Measurements from ENCODE around the gene GPALPP1. TPM values are rescaled to one million over a fixed set of nuclear protein-coding genes. Genes with fewer than 3 reads are reported as not detected.

The GPALPP1 gene
- total and polyA plus RNA-seq, 8 donors = 8.1 to 42.6 (median 20.3) TPM

GRCh38 chr13:44978328-44978727 is 11.0 kb upstream of the GPALPP1 start:
- intact Hi-C loops (cut with DNase I; ENCODE audit: low total_unique reads) = no loop called here
- no peak overlapping the region for H3K4me3 ChIP-seq
- DNase-seq = no peak
- peaks cover 18 to 69% (median 48%) of the 10 kb centered on the region in 4 donors for H3K36me3 ChIP-seq
- peaks cover 0 to 25% (median 8%) of the 10 kb centered on the region in 4 donors for H3K4me1 ChIP-seq
- 95 to 100% (median 97%) methylated on average over 1 of the region's 1 CpG for WGBS, 5 donors
- TF ChIP-seq EP300 (IDR thresholded peaks at IDR 0.05) = no peak
- no peak for TF ChIP-seq CTCF (IDR thresholded peaks at IDR 0.05)
- no peak for TF ChIP-seq POLR2A (IDR thresholded peaks at IDR 0.05)
- TF ChIP-seq POLR2AphosphoS5 (IDR thresholded peaks at IDR 0.05) = no peak
- peak overlapping the region in 3 of 5 donors; percentile 36 to 72 (median 62) for H3K27ac ChIP-seq
- no peaks in the 10 kb centered on the region for H3K9me3 ChIP-seq
- no peaks in the 10 kb centered on the region for H3K27me3 ChIP-seq

GRCh38 chr13:44989941-44990340 is 603 bp downstream of the GPALPP1 start:
- Histone ChIP-seq H3K9me3 (no peaks in the 10 kb centered on the region), H3K4me1 (peaks cover 28 to 66% (median 43%) of the 10 kb centered on the region in 4 donors), H3K27me3 (no peaks in the 10 kb centered on the region), H3K36me3 (peaks cover 0 to 18% (median 15%) of the 10 kb centered on the region in 4 donors), H3K27ac (peak overlapping the region in 4 of 5 donors; percentile 84 to 90 (median 88)), H3K4me3 (peak overlapping the region; percentile 68 to 97 (median 87))
- intact Hi-C loops (cut with DNase I; ENCODE audit: low total_unique reads) = no loop called here
- peak in 1 of 2 donors; percentile 55 for DNase-seq
- TF ChIP-seq EP300 (IDR thresholded peaks at IDR 0.05) (no peak), POLR2AphosphoS5 (IDR thresholded peaks at IDR 0.05) (no peak), POLR2A (IDR thresholded peaks at IDR 0.05) (no peak), CTCF (IDR thresholded peaks at IDR 0.05) (no peak)
- WGBS, 5 donors = 3 to 9% (median 5%) methylated on average over 10 of the region's 10 CpGs

- TF ChIP-seq POLR2AphosphoS5 (IDR thresholded peaks at IDR 0.05) = no peak
- no peak for TF ChIP-seq CTCF (IDR thresholded peaks at IDR 0.05)
- TF ChIP-seq EP300 (IDR thresholded peaks at IDR 0.05) = no peak
- TF ChIP-seq POLR2A (IDR thresholded peaks at IDR 0.05) = no peak
- H3K36me3 ChIP-seq = peaks cover 10 to 86% (median 83%) of the 10 kb centered on the region in 4 donors
Measured at GRCh38 chr13:45003417-45003816, 14.1 kb downstream of the GPALPP1 start.

GRCh38 chr13:45004096-45004495 is 14.8 kb downstream of the GPALPP1 start:
- Histone ChIP-seq H3K27me3 (no peaks in the 10 kb centered on the region), H3K4me3 (no peak overlapping the region), H3K4me1 (no peaks in the 10 kb centered on the region), H3K9me3 (no peaks in the 10 kb centered on the region), H3K27ac (no peak overlapping the region), H3K36me3 (peaks cover 10 to 92% (median 90%) of the 10 kb centered on the region in 4 donors)
- 93 to 98% (median 96%) methylated on average over 2 of the region's 2 CpGs for WGBS, 5 donors
- TF ChIP-seq CTCF (IDR thresholded peaks at IDR 0.05) (no peak), POLR2A (IDR thresholded peaks at IDR 0.05) (no peak)
- intact Hi-C loops (cut with DNase I; ENCODE audit: low total_unique reads) = no loop called here
- DNase-seq = no peak

More at GRCh38 chr13:45003417-45003816, 14.1 kb downstream of the GPALPP1 start:
- intact Hi-C loops (cut with DNase I; ENCODE audit: low total_unique reads) = no loop called here
- no peaks in the 10 kb centered on the region for H3K27me3 ChIP-seq
- H3K4me3 ChIP-seq = no peak overlapping the region
- no peak overlapping the region for H3K27ac ChIP-seq
- H3K4me1 ChIP-seq = no peaks in the 10 kb centered on the region
- H3K9me3 ChIP-seq = no peaks in the 10 kb centered on the region
- no peak for DNase-seq

All from stomach (tissue), 9 donors.